SJCRH30 (cell line): ENCODE results near the gene HECW1. TPM values are rescaled to one million over a fixed set of nuclear protein-coding genes. Genes with fewer than 3 reads are reported as not detected.

Source experiments
- DNase-seq, 2 experiments: peaks; one replicate each; pipeline ENCODE4 v3.0.0-alpha.2; 2015 to 2020
- H3K27ac ChIP-seq: fragments of 250-450 bp; sonication (Bioruptor Pico); 2 replicates; pipeline ENCODE4 v1.5.1; 2020; ENCODE audit warnings: mild to moderate bottlenecking, moderate library complexity
- H3K27me3 ChIP-seq: fragments of 250-450 bp; sonication (Bioruptor Pico); 2 replicates; pipeline ENCODE4 v1.5.1; 2020; ENCODE audit warnings: mild to moderate bottlenecking, moderate library complexity
- H3K36me3 ChIP-seq: fragments of 250-450 bp; sonication (Bioruptor Pico); 2 replicates; pipeline ENCODE4 v1.5.1; 2020; ENCODE audit warnings: mild to moderate bottlenecking, moderate library complexity
- H3K4me1 ChIP-seq: fragments of 250-450 bp; sonication (Bioruptor Pico); 2 replicates; pipeline ENCODE4 v1.5.1; 2020; ENCODE audit warnings: mild to moderate bottlenecking, moderate library complexity
- H3K4me3 ChIP-seq: fragments of 250-450 bp; sonication (Bioruptor Pico); 2 replicates; pipeline ENCODE4 v1.5.1; 2020; ENCODE audit warnings: mild to moderate bottlenecking, moderate library complexity
- H3K9me3 ChIP-seq: fragments of 250-450 bp; sonication (Bioruptor Pico); replicated peaks from 2 replicates; pipeline ENCODE4 v1.5.1; 2020; ENCODE audit warnings: mild to moderate bottlenecking, moderate library complexity
- total RNA-seq: library from RNA; depleted of rRNA; stranded (reverse); fragments of >200 nt; shearing (Covaris generic); gene quantifications from 2 replicates; pipeline ENCODE4 v1.2.3, GENCODE V29; 2014

HECW1 gene
- total RNA-seq, 1 experiment from 2014 or later, result not detected

GRCh38 chr7:43363035-43363791 is 250.8 kb downstream of the HECW1 start:
- no peaks in the 10 kb centered on the region for H3K4me1 ChIP-seq
- DNase-seq, result no peak

DNA sequence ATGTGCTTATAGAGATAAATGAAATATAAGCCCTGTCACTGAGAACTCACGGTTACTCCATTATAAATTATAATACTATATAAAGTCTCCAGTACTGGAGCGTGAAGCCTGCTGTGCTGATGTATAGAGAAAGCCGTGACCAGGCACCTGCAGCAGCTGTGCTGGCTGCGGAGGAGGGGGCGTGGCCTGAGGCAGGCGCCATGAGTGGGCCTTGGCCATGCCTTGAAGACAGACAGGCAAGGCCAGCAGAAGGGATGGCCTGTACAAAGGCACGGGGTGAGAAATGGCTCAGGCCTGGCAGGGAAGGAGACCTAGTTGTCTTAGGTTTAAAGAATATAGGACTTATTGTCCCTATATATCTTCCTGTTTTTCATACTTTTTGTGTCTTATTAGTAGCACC is 251.9 kb downstream of the HECW1 start:
- H3K27me3 ChIP-seq, result no peaks in the 10 kb centered on the region
- H3K9me3 ChIP-seq, result no peaks in the 10 kb centered on the region
- H3K27ac ChIP-seq, result no peak overlapping the region
- no peaks in the 10 kb centered on the region for H3K36me3 ChIP-seq
- no peak overlapping the region for H3K4me3 ChIP-seq
- no peak for DNase-seq
- no peaks in the 10 kb centered on the region for H3K4me1 ChIP-seq

More at GRCh38 chr7:43363035-43363791, 250.8 kb downstream of the HECW1 start:
- no peaks in the 10 kb centered on the region for H3K27me3 ChIP-seq
- no peaks in the 10 kb centered on the region for H3K36me3 ChIP-seq
- no peaks in the 10 kb centered on the region for H3K9me3 ChIP-seq
- H3K4me3 ChIP-seq, result no peak overlapping the region
- H3K27ac ChIP-seq, result no peak overlapping the region

DNA sequence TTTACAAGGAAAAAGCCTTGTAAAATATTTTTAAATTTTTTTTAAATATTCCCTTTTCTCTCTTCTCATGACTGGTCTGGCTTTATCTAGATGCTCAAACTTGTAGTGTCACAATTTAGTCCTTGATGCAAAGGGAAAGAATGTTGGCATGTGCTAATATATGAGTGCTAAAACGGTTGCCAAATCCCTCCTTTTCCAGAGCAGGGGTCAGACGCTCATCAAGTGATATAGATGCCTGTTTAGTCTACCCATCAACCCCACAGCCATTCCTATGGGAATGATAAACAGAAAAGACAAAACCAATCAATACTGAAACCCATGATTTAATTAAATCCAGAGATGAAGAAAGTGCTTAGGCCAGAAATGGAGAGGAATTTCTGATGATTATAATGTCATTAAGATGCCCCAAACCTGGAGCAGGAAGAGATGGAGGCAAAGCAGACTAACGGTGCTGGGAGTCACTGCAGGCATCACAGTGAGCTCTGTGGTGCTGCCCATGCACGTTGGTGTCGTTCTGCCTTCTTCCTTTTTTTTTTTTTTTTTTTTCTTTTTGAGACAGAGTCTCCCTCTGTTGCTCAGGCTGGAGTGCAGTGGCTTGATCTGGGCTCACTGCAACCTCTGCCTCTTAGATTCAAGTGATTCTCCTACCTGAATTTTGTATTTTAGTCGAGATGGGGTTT is 260.4 kb downstream of the HECW1 start:
- Histone ChIP-seq H3K9me3 (no peaks in the 10 kb centered on the region), H3K27ac (no peak overlapping the region), H3K4me1 (no peaks in the 10 kb centered on the region), H3K4me3 (no peak overlapping the region), H3K36me3 (no peaks in the 10 kb centered on the region), H3K27me3 (no peaks in the 10 kb centered on the region)
- DNase-seq, result no peak

DNA sequence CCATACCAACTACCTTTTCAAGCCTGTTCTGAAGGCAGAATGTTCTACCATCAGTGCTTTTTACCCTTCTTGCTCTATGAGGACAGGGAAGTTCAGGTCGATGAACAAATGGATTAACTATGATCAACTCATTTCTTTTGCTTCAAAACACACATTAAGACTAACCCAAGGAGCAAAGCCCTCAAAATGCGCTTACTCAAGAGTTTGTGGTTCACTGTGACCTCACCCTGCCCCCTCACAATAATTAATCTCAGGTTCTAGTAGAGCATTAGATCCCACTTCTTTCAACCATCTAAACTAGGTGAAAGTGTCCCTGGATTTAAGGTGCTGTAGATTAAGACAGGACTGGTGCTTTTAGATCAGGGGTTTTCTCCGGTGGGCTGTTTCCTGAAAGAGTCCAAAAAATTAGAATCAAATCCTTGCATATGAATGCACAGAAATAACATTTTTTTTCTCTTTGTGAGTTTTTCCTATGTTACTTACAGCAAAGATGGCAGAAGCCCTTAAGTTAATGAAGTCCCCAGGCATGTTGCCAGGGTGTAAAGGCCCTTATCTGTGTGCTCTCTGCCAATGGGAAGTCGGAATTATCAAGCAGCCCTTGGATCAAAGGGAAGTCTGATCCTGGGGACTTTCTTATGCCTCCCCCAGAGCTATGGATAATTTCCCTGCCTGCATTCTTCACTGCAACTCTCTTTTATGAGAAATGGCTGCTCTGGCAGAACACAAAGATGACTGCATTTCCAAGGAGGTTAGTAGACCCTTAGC is 264.9 kb downstream of the HECW1 start:
- Histone ChIP-seq H3K9me3 (no peaks in the 10 kb centered on the region), H3K4me3 (no peak overlapping the region), H3K36me3 (no peaks in the 10 kb centered on the region), H3K27me3 (peaks cover 3% of the 10 kb centered on the region), H3K4me1 (no peaks in the 10 kb centered on the region), H3K27ac (no peak overlapping the region)
- DNase-seq, result no peak

DNA sequence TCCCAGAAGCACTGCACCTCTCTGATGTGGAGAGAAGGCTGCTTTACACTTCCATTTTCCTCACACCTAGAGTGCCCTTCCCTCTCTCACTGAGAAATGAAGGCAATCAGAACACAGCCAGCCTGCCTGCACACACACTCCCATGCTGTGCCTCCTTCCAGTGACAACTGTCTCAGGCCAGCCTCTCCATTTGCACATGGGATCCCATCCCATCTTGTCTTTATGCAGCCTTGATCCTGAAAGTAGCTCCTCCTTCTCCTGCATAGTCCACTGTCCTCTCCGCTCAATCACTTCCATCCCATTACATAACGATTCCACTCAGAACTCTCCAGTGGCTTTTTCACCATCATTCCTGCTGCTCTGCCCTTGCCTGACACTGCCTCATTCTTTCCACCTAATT is 266.8 kb downstream of the HECW1 start:
- peaks cover 3% of the 10 kb centered on the region for H3K27me3 ChIP-seq
- no peaks in the 10 kb centered on the region for H3K4me1 ChIP-seq
- H3K4me3 ChIP-seq, result no peak overlapping the region
- no peaks in the 10 kb centered on the region for H3K9me3 ChIP-seq
- DNase-seq, result no peak
- H3K27ac ChIP-seq, result no peak overlapping the region
- no peaks in the 10 kb centered on the region for H3K36me3 ChIP-seq

- Histone ChIP-seq H3K4me3 (no peak overlapping the region), H3K4me1 (no peaks in the 10 kb centered on the region), H3K9me3 (no peaks in the 10 kb centered on the region), H3K27ac (no peak overlapping the region), H3K27me3 (no peaks in the 10 kb centered on the region), H3K36me3 (no peaks in the 10 kb centered on the region)
- no peak for DNase-seq
Measured at GRCh38 chr7:43384616-43385308, 272.3 kb downstream of the HECW1 start.

GRCh38 chr7:43385309-43385680 is 272.8 kb downstream of the HECW1 start:
- H3K4me1 ChIP-seq, result no peaks in the 10 kb centered on the region
- no peaks in the 10 kb centered on the region for H3K27me3 ChIP-seq
- H3K36me3 ChIP-seq, result no peaks in the 10 kb centered on the region
- H3K27ac ChIP-seq, result no peak overlapping the region
- H3K9me3 ChIP-seq, result no peaks in the 10 kb centered on the region
- no peak overlapping the region for H3K4me3 ChIP-seq
- DNase-seq, result no peak

DNA sequence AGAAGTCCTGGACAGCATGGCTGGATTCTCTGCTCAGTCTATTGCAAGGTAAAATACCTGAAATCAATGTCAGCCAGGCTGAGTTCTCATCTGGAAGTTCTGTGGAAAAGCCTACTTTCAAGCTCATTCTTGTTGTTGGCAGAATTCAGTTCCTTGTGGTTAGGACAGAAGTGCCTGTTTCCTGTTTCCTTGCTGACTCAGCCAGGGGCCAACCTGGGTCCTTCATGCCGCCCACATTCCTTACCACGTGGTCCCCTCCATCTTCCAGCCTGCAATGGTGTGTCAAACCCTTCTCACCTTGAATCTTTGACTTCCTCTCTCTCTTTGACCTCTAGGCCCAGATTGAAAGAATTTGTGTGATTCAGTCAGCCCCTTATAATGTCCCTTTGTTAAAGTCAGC is 273.4 kb downstream of the HECW1 start:
- Histone ChIP-seq H3K27ac (no peak overlapping the region), H3K27me3 (no peaks in the 10 kb centered on the region), H3K9me3 (no peaks in the 10 kb centered on the region), H3K36me3 (no peaks in the 10 kb centered on the region), H3K4me3 (no peak overlapping the region), H3K4me1 (no peaks in the 10 kb centered on the region)
- no peak for DNase-seq

DNA sequence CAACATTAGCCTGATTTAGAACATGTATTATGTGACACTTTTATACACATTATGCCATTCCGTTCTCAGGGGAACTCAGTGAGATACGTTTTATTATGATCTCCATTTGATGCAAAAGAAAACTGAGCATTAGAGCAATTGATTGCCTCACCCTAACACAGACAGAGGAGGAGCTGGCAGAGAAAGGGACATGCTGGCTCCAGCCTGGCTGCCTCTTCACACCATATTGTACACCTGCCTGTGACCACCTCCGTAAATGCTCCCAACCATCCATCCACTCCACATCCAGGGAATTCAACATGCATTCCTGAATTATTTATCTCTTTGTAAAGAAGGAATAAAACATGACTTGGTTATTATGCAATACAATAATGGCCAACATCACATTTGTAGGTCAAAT is 275.5 kb downstream of the HECW1 start:
- no peaks in the 10 kb centered on the region for H3K36me3 ChIP-seq
- no peak for DNase-seq
- no peak overlapping the region for H3K27ac ChIP-seq
- H3K4me1 ChIP-seq, result no peaks in the 10 kb centered on the region
- H3K9me3 ChIP-seq, result no peaks in the 10 kb centered on the region
- H3K27me3 ChIP-seq, result no peaks in the 10 kb centered on the region
- H3K4me3 ChIP-seq, result no peak overlapping the region

GRCh38 chr7:43390576-43390975 is 278.1 kb downstream of the HECW1 start:
- H3K27ac ChIP-seq, result no peak overlapping the region
- no peak overlapping the region for H3K4me3 ChIP-seq
- H3K27me3 ChIP-seq, result no peaks in the 10 kb centered on the region
- no peaks in the 10 kb centered on the region for H3K36me3 ChIP-seq
- no peaks in the 10 kb centered on the region for H3K4me1 ChIP-seq
- H3K9me3 ChIP-seq, result no peaks in the 10 kb centered on the region
- no peak for DNase-seq

GRCh38 chr7:43391518-43391917 is 279.1 kb downstream of the HECW1 start:
- no peak overlapping the region for H3K4me3 ChIP-seq
- H3K4me1 ChIP-seq, result no peaks in the 10 kb centered on the region

DNA sequence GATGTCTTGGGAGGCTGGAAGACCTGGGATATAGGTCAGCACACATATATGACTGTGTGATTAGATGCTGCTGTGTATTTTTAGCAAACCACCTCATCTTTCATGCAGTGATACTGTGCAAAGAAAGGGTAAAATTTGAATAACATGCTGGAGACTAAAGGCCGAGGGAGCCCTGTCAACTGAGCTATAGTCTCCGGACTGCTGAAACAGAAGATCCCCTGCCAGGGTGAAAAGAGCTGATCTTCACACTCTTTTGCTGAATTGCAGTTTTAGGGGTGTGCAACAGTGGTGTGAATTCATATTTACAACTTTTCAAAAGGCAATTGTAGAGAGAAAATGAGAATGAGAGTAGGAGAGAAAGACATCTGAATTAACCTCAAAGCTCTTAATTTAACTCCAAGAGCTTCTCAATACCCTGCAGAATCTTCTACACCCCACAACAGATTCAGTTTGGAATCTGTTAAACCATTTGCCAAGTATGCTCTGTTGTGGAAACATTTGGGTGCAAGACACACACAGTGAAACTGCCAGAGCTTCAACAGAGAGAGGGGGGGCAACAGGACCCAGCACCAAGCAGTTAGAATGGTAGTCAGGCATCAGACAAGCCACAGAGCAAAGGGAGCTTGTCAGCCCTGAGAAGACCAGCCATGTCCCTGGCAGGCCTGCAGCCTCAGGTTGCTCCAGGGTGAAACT is 280.3 kb downstream of the HECW1 start:
- H3K36me3 ChIP-seq, result no peaks in the 10 kb centered on the region
- H3K27me3 ChIP-seq, result no peaks in the 10 kb centered on the region
- H3K9me3 ChIP-seq, result no peaks in the 10 kb centered on the region
- no peak overlapping the region for H3K4me3 ChIP-seq
- H3K27ac ChIP-seq, result no peak overlapping the region
- DNase-seq, result no peak
- H3K4me1 ChIP-seq, result no peaks in the 10 kb centered on the region

More at GRCh38 chr7:43391518-43391917, 279.1 kb downstream of the HECW1 start:
- H3K36me3 ChIP-seq, result no peaks in the 10 kb centered on the region
- H3K27me3 ChIP-seq, result no peaks in the 10 kb centered on the region
- H3K9me3 ChIP-seq, result no peaks in the 10 kb centered on the region
- H3K27ac ChIP-seq, result no peak overlapping the region
- no peak for DNase-seq

DNA sequence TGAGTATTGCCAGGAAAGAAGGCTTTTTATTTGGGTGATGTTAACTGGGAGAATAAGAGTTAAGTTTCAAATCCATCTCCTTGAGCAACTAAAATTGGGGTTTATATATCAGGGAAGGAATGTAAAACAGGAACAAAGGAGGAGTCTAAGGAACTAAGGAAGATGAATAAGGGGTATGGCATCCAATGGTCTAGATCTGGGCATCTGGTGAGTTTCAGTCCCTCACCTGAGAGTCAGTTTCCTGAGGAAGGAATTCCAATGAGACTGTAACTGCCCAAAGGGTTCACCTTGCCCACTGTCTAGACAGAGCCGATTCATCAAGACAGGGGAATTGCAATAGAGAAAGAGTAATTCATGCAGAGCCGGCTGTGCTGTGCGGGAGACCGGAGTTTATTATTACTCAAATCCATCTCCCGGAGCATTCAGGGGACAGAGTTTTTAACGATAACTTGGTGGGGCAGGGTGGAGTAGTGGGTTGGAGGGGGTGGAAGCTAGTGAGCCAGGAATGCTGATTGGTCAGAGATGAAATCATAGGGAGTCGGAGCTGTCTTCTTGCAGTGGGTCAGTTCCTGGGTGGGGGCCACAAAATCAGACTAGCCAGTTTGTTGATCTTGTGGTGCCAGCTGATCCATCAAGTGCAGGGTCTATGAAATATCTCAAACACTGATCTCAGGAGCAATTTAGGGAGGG is 282.1 kb downstream of the HECW1 start:
- Histone ChIP-seq H3K4me1 (no peaks in the 10 kb centered on the region), H3K9me3 (no peaks in the 10 kb centered on the region), H3K4me3 (no peak overlapping the region), H3K27ac (no peak overlapping the region), H3K36me3 (no peaks in the 10 kb centered on the region), H3K27me3 (0 out of 2 replicates have a peak, but pooled peaks cover 4% of the 10 kb centered on the region)
- DNase-seq, result no peak

- 0 out of 2 replicates have a peak, but pooled peaks cover 4% of the 10 kb centered on the region for H3K27me3 ChIP-seq
- DNase-seq, result no peak
- H3K36me3 ChIP-seq, result no peaks in the 10 kb centered on the region
- no peak overlapping the region for H3K4me3 ChIP-seq
- H3K9me3 ChIP-seq, result no peaks in the 10 kb centered on the region
- H3K27ac ChIP-seq, result no peak overlapping the region
- no peaks in the 10 kb centered on the region for H3K4me1 ChIP-seq
Measured at GRCh38 chr7:43395351-43395750, 282.9 kb downstream of the HECW1 start.
